Measurements from ENCODE around the gene SPACA9.

DNA sequence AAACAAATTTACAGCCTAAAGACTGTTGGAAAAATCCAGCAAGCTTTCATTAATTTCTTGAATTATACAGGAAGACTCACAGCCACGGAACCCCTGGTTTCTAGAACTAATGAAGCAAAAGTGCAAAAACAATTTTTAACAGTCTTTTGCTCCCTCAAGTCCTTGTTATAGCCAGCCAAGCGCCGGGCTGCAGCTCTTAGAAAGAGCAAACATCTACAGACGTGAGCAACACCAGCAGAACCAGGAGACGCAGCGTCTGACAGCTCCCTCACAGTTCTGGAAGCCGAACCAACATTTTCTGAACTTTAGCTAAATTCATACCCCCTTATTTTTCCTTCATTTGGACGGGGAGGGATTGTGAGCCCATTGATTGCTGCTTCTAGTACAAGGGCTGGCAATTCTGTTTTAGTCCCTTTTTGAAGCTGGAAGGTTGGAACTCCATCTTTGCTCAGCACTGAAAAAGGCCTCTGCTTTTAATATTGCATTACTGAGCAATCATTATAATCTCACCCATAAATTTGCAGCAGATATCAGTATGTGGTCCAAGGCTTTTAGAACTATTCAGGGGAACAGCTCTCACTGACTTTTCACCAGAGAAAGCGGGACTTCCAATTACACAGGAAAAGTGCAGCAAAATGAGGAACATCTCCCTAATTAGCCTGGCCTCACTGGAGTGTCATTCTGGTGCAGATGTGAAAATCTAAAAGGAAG is 46.4 kb upstream of the SPACA9 start:
- TF ChIP-seq, protein P1, sequence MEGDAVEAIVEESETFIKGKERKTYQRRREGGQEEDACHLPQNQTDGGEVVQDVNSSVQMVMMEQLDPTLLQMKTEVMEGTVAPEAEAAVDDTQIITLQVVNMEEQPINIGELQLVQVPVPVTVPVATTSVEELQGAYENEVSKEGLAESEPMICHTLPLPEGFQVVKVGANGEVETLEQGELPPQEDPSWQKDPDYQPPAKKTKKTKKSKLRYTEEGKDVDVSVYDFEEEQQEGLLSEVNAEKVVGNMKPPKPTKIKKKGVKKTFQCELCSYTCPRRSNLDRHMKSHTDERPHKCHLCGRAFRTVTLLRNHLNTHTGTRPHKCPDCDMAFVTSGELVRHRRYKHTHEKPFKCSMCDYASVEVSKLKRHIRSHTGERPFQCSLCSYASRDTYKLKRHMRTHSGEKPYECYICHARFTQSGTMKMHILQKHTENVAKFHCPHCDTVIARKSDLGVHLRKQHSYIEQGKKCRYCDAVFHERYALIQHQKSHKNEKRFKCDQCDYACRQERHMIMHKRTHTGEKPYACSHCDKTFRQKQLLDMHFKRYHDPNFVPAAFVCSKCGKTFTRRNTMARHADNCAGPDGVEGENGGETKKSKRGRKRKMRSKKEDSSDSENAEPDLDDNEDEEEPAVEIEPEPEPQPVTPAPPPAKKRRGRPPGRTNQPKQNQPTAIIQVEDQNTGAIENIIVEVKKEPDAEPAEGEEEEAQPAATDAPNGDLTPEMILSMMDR (IDR thresholded peaks at IDR 0.05) = no peak
- no peak for TF ChIP-seq POLR2A (IDR thresholded peaks at IDR 0.05)

Data from transverse colon (tissue), 3 donors.